ENCODE data around the gene SPSB2.

The SPSB2 gene

DNA sequence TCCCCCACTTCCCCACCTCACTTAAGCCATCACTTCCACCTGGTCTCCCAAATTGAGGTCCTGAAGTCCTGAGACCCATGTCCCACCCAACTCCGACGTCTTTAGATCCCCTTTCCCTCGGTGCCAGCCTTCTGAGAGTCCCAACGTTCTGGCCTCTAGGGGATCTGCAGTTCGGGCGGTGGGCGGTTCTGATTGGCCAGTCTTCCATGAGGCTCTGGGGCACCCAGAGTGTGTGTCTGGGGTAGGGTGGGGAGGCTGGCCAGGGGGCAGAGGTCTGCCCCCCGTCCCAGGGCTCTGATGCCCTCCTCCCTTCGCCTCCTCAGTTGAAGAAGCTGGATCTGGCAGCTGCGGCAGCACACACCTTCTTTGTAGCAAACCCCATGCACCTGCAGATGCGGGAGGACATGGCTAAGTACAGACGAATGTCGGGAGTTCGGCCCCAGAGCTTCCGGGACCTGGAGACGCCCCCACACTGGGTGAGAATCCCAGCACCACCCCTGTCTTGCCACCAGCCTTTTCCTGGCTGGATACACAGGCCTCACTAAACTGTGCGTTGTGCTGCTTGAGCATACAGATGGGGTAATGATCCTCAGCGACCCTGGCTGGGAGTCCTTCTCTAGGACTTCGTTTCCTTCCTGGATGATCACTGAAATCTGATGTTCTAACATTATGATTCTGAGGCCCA, 43.4 kb downstream of the SPSB2 start:
- DNase-seq, result no peak

DNA sequence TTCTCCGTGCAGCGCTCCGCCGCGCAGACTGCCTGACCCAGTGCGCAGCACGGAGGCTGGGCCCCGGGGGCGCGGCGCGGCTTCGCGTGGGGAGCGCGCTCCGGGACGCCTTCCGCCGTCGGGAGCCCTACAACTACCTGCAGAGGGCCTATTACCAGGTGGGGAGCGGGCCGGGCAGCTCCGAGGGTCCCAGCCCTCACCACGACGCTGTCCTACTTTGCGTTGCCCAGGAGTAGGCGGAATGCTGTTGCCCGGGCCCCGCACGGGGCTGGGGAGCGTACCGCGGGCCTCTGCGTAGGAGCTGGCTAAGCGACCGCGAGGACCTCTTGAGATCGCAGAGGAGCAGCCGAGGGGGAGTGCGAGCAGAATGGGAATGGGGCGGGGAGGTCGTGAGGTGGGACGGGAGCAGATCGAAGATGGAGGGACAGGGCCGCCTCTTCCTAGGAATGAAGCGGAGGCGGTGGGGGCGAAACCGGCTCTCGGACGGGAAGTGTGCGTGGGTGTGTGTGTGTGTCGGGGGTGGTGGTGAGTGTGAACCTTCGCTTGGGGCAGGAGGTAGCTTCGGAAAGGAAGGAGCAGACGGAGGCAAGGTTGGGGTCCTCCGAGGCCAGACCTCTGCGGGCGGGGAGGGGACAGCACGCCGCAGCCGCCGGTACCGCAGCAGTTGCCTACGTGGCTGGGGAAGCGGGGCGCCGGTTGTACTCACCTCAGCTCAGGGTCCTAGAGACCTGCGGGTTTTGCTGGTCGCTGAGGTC, 44.1 kb downstream of the SPSB2 start:
- DNase-seq, result peak; percentile 73

DNA sequence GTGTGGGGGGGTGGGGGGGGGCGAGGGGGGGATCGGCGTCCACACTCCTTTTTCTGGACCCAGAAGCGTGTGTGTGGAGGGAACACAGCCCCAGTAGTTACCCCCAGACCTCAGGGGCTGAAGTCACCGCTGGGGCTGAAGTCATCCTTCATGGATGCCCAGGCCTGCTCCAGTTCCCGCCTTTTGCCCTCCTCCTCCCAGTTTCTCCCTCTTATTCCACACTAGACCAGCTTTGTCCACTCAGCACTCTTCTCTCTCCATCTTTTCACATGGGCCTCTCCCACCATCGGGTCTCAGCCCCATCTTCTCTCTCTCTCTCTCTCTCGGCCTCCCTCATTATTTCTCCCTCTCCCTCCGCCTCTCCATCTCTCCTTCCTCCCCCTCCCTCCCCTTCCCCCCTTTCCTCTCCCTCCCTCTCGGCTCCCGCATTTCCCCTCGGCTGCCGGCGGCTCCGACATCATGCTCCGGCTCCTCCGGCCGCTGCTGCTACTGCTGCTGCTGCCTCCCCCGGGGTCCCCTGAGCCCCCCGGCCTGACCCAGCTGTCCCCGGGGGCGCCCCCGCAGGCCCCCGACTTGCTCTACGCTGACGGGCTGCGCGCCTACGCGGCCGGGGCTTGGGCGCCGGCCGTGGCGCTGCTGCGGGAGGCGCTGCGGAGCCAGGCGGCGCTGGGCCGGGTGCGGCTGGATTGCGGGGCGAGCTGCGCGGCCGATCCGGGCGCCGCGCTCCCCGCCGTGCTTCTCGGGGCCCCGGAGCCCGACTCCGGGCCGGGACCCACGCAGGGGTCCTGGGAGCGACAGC, 44.9 kb downstream of the SPSB2 start, which contains the start of gene P3H3:
Gene P3H3, plus strand, starts transcription at position 426 of the 799 bp plus-strand sequence. Its CDS starts 34 bp downstream, at position 460.
- DNase-seq, result no peak

DNA sequence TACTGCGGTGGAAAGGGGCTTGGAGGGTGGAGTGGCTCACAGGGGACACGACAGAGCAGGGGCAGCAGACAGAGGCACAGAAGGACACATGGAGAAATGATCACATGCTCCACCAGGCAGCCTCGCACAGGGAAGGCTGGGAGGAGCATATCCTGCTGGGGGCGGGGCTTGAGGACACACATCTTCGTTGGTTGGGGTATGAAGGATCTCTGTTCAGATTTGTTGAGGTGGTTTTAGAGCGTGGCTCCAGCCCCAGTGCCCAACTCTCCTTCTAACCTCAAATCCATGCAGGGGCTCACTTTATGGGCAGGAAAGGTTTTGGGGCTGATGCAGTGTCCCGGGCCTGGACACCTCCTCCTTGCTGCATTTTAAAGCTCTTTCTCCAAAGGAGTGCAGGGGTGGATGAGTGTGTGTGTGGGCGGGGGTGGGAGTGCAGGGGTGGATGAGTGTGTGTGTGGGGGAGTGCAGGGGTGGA, 45.6 kb downstream of the SPSB2 start:
- peak; percentile 72 for DNase-seq

DNA sequence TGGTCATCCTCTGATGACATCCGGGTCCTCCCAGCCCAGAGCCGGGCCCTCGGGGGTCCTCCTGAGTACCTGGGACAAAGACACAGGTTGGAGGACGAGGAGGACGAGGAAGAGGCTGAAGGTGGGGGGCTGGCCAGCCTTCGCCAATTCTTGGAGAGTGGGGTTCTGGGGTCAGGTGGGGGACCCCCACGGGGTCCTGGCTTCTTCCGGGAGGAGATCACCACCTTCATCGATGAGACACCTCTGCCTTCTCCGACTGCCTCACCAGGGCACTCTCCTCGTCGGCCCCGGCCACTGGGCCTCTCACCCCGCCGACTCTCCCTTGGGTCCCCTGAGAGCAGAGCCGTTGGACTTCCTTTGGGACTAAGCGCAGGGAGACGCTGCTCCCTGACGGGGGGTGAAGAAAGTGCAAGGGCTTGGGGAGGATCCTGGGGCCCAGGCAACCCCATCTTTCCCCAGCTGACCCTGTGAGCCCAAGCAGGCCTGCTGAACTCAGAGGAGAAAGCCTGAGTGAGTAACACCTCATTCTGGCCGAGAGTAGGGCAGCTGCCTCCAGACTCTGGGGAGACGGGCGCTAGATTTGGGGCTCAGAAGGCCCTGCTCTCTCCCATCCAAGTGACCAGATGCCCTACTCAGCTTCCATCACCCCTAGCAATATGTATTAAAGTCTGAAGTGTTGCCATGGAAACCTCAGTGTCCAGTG, 46.2 kb downstream of the SPSB2 start:
- no peak for DNase-seq

DNA sequence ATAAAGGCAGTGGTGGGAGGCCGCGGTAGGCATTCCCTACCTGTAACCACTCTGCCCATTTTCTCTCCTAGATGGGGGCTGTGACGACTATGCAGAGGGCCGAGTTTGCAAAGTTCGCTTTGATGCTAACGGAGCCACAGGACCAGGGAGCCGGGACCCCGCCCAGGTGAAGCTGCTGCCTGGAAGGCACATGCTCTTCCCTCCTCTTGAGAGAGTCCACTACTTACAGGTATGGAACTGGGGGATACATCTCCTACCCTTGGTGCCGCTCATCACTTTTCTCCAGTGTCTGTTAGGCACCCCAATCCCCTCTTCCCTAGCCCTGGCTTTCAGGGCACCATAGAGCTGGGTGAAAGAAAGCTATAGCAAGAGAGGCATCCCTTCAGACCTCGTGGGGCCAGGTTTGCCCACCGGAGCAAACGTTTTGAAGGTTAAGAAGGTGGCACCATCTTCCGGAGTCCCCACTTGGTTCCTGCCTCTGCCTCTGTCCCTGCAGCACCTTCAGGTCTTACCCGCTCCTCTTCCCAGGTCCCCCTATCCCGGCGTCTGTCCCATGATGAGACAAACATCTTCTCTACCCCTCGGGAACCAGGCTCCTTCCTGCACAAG, 46.9 kb downstream of the SPSB2 start:
- no peak for DNase-seq

DNA sequence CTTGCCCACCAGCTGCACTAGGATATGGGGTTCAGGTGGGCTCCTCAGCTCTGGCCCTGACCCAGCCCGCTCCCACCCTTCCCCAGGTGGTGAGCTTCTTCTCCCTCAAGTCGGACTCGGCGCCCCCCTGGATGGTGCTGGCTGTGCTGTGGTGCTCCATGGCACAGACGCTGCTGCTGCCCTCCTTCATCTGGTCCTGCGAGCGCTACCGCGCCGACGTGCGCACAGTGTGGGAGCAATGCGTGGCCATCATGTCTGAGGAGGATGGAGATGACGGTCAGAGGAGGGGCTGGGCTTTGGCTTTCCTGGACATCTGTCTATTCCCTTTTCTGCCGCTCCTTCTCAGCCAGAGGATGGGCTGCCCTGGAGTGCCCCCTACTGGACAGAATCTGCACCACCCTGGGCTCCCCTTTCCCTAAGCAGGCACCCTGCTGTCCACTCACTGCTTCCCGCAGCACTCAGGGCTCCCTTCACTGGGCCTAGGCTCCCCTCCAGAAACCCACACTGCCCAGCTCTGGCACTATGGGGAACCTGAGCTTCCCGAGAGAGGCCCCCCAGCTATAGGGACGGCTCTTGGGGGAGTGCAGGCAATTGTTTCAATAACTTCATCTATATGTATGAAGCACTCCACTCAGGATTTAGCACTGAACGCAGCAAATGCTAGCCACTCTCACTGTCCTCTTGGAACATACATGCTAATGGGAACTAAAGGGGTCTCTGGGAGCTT, 47.5 kb downstream of the SPSB2 start:
- DNase-seq, result peak; percentile 96

DNA sequence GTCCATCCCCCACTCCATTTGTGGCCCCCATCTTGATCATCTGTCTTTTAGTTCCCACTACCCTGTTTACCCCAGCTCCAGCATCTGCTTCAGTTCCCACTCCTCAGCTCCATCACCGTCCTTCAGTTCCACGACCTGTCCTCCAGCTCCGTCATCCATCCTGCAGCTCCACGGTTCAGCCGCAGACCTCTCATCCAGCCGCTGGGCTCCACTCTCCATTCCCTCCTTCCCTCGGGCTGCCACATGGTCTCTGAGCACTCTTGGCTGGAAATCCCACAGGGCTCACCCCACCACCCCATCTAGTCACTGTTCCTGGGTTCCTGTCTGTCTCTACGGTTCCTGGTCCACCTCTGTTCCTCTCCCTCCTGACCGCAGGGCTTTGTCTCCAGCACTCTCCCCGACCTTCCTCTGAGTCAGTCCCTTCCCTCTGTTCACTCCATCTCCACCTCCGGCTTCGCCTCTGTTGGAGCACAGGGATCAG, 48.2 kb downstream of the SPSB2 start:
- DNase-seq, result no peak

DNA sequence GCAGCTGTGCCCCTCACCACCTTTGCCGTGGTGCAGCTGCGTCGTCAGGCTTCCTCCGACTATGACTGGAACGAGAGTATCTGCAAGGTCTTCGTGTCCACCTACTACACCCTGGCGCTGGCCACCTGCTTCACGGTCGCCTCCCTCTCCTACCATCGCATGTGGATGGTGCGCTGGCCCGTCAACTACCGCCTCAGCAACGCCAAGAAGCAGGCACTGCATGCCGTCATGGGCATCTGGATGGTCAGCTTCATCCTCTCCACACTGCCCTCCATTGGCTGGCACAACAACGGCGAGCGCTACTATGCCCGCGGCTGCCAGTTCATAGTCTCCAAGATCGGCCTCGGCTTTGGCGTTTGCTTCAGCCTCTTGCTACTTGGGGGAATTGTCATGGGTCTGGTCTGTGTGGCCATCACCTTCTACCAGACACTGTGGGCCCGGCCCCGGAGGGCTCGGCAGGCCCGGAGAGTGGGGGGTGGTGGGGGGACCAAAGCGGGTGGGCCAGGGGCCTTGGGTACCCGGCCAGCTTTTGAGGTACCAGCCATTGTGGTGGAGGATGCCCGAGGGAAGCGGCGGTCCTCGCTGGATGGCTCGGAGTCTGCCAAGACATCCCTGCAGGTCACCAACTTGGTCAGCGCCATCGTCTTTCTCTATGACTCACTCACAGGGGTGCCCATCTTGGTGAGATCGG, 48.9 kb downstream of the SPSB2 start:
- no peak for DNase-seq

DNA sequence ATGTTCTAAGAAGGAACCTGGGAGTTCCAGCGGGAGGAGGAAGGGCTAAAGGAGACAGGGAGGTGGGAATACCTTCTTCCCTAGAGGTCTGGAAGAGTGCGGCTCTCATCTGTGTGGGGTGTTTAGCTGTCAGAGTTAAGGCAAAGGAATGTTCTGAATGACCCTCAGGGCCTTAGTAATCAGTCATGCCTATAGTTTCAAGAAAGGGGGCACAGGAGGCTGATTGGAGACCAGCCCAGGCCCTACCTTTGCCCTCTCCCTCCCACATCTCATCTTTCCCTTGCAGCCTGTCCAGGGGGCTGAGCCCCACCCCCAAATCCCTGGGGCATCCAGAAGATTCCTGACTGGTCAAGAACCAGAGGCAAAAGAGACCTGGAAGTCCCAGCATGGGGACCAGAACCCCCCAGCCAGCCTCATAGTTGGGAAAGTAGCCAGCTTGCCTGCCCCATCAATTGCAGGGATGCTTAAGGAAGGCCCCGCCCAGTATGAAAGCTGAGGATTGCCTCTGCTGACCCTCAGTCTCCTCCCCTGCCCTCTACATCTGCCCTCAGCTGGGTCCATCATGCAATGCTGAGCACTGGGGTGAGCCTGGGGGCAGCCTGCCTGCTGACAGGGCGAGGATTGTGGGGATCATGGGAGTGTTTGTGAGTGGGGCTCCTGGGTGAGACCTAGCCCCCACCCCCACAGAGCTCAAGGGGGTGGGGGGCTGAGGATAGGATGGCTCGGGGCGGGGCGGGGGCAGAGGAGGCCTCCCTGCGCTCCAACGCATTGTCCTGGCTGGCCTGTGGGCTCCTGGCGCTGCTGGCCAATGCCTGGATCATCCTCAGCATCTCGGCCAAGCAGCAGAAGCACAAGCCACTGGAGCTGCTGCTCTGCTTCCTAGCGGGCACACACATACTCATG, 49.7 kb downstream of the SPSB2 start:
- DNase-seq, result no peak

DNA sequence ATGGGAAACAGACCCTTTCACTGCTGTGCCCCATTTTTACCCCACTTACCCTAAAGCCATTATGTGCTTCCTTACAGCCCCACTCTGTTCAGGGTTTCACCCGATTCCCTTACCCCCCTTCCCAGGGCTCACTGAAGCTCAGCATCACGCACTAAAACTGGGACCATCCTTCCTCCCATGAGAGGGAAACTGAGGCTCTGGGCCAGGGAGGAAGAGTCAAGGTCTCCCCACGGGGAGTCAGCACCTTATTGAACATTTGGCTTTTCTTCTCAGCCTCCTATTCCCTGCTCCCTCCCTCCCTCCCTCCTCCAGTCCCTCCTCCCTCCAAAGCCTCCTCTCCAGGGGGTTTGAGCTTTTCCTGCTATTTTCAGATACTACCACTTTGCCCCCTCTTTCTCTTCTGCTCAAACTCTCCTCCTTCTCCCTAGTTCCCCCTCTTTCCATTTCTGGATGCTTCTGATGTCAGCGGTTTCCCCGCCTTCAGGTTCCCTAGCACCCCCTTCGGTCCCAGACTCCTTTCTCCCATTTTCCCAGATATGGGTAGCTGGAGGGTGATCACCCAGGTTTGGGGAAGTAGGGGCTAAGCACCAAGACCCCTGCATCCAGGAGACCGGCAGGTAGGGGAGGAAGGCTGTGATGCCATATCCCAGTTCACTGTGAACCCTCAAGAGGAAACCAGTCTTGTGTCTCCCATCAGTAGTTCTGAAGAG, 50.5 kb downstream of the SPSB2 start:
- no peak for DNase-seq

DNA sequence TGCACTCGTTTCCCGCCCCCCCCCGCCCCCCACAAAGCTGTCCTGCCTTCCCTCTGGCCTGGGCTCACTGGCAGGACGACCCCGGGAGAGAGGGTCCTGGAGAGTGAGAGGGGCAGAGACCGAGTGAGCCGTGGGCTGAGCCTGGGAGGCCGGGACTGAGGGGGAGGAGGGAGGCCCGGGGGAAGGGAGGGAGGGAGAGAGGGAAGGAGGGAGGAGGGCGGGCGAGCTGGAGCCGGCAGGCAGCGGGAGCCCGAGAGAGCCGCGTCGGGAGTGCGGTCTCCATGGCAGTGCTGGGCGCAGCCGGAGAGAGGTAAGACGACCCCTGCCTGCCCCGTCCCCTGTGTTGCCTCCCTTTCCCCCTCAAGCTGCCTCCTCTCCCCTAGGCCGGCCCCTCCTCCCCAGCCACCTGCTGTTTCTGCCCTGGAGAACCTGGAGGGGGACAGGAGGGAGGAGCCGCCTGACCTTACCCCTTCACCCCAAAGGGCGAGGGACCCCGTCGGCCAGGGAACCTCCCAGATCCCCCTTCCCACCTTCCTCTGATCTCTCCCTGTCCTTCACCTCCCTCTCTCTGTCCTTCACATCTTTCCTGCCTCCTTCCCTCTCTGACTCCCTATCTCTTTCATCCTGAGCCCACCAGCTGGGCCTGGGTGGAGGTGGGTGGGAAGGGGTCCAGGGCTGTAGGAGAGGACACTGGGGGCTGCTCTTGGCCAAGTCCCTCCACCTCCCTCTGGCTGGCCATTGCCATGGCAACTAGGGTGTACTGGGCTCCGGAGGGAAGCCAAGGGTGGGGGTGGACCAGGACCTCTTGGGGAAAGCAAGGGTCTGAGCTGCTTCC, 51.3 kb downstream of the SPSB2 start, which contains the start of gene GPR162:
Gene GPR162, plus strand, starts transcription at position 231 of the 835 bp plus-strand sequence. CDS start 2,078 bp downstream, outside the sequence.
- DNase-seq, result no peak
